ENCODE measurements around the gene SUCNR1.

DNA sequence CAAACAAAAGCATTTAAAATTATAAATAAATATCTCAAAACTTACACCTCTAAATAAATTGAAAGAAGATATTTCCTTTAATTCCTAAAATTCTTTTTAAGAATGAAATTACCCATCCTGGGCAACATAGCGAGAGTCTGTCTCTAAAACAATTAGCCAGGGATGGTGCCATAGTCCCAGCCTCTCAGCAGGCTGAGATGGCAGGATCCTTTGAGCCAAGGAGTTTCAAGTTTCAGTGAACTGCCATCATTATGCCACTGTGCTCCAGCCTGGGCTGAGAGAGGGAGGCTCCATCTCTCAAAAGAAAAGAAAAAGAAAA lies 34.2 kb upstream of the SUCNR1 start:
- TF ChIP-seq CTCF (IDR thresholded peaks at IDR 0.05) (no peak), POLR2A (IDR thresholded peaks at IDR 0.05) (no peak)
